ENCODE results near the gene PARG.
"Not testable (repeated sequence)": the region's sequence is repeated elsewhere in the genome, so short reads cannot be mapped to it uniquely, and the experiment has no call there.

DNA sequence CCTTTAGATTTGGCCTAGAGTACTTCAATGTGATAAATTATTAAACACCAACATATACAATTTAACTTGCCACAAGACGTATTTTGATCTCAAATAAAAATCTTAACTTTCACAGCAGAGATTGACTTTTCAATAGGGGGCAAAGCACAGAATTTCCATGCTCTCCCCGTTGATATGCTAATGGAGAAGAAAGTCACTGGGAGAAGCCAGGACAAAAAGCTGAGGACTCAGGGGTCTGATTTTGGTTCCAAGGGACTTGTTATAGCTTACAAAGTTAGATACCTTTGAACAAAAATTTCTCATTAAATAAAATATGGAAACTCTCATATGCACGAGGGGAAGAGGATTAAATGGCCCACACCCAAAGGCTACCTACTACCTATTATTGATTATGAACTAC, 59.5 kb downstream of the PARG start:
- TF ChIP-seq, protein P1, sequence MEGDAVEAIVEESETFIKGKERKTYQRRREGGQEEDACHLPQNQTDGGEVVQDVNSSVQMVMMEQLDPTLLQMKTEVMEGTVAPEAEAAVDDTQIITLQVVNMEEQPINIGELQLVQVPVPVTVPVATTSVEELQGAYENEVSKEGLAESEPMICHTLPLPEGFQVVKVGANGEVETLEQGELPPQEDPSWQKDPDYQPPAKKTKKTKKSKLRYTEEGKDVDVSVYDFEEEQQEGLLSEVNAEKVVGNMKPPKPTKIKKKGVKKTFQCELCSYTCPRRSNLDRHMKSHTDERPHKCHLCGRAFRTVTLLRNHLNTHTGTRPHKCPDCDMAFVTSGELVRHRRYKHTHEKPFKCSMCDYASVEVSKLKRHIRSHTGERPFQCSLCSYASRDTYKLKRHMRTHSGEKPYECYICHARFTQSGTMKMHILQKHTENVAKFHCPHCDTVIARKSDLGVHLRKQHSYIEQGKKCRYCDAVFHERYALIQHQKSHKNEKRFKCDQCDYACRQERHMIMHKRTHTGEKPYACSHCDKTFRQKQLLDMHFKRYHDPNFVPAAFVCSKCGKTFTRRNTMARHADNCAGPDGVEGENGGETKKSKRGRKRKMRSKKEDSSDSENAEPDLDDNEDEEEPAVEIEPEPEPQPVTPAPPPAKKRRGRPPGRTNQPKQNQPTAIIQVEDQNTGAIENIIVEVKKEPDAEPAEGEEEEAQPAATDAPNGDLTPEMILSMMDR (IDR thresholded peaks at IDR 0.05; ENCODE audit: low read depth, low read length): not testable (repeated sequence)
- not testable (repeated sequence) for TF ChIP-seq POLR2A (IDR thresholded peaks at IDR 0.05; ENCODE audit: extremely low read depth, insufficient read length); MYC (IDR thresholded peaks at IDR 0.05; ENCODE audit: low read depth, low read length)
- TF ChIP-seq, protein P2, sequence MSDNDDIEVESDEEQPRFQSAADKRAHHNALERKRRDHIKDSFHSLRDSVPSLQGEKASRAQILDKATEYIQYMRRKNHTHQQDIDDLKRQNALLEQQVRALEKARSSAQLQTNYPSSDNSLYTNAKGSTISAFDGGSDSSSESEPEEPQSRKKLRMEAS (IDR thresholded peaks at IDR 0.05; ENCODE audit: low read depth, low read length): not testable (repeated sequence)
